ENCODE results near the gene LGALS4.
"Not testable (repeated sequence)": the region's sequence is repeated elsewhere in the genome, so short reads cannot be mapped to it uniquely, and the experiment has no call there.

The LGALS4 gene

GRCh38 chr19:38800577-38801347 lies 12.0 kb downstream of the LGALS4 start:
- no peak for DNase-seq (ENCODE audit: low read depth)
- H3K4me3 ChIP-seq (ENCODE audit: control insufficient read depth, low read depth, low read length), result no peak overlapping the region
- no peak for TF ChIP-seq CTCF (IDR thresholded peaks at IDR 0.05; ENCODE audit: control insufficient read depth, insufficient read depth, low read depth, low read length, missing control alignments)

- TF ChIP-seq CTCF (IDR thresholded peaks at IDR 0.05; ENCODE audit: control insufficient read depth, insufficient read depth, low read depth, low read length, missing control alignments), result no peak
- no peak for DNase-seq (ENCODE audit: low read depth)
- no peak overlapping the region for H3K4me3 ChIP-seq (ENCODE audit: control insufficient read depth, low read depth, low read length)
These were observed 13.6 kb downstream of the LGALS4 start for GRCh38 chr19:38799104-38799503.

GRCh38 chr19:38797781-38798180 lies 15.0 kb downstream of the LGALS4 start:
- not testable (repeated sequence) for H3K4me3 ChIP-seq (ENCODE audit: control insufficient read depth, low read depth, low read length); DNase-seq (ENCODE audit: low read depth)

DNA sequence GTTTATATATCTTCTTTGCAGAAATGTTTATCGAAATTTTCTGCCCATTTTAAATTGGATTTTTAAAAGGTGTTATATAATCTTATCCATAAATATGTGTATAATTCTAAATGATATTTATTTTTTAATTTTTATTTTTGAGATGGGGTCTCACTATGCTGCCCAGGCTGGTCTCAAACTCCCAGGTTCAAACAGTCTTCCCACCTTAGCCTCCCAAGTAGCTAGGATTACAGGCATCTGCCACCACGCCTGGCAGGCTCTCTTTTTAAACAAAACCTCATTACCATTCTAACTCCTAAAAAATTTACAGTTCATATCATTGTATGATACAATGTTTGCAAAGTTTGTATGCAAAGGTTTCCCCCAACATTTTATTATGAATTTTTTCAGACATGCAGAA lies 16.6 kb downstream of the LGALS4 start:
- no peak for TF ChIP-seq CTCF (IDR thresholded peaks at IDR 0.05; ENCODE audit: control insufficient read depth, insufficient read depth, low read depth, low read length, missing control alignments)
- no peak for DNase-seq (ENCODE audit: low read depth)
- H3K4me3 ChIP-seq (ENCODE audit: control insufficient read depth, low read depth, low read length), result no peak overlapping the region

DNA sequence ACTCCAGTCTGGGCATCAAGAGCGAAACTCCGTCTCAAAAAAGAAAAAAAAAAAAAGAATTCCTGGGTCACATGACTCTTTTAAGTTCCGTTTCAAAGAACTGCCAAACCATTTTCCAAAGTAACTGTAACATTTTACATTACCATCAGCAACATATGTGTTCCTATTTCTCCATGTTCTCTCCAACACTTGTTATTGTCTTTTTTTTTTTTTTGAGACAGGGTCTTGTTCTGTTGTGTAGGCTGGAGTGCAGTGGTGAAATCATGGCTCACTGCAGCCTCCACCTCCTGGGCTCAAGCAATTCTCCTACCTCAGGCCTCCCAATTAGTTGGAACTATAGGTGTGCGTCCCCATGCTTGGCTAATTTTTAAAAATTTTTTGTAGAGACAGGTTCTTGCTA lies 17.2 kb downstream of the LGALS4 start:
- TF ChIP-seq CTCF (IDR thresholded peaks at IDR 0.05; ENCODE audit: control insufficient read depth, insufficient read depth, low read depth, low read length, missing control alignments), result no peak
- no peak for DNase-seq (ENCODE audit: low read depth)
- no peak overlapping the region for H3K4me3 ChIP-seq (ENCODE audit: control insufficient read depth, low read depth, low read length)

DNA sequence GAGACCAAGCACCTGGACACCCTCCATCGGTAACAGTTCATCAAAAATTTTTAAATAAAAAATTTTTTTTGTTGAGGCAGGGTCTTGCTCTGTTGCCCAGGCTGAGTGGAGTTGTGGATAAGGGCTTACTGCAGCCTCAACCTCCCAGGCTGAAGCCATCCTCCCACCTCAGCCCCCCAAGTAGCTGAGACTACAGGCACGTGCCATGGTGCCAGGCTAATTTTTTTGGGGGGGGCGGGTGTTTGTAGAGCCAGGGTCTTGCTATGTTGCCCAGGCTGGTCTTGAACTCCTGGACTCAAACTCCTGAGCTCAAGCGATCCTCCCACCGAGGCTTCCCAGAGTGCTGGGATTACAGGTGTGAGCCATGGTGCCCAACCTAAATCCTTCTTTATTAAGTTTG lies 19.1 kb downstream of the LGALS4 start:
- TF ChIP-seq CTCF (IDR thresholded peaks at IDR 0.05; ENCODE audit: control insufficient read depth, insufficient read depth, low read depth, low read length, missing control alignments), result no peak
- DNase-seq (ENCODE audit: low read depth), result no peak
- no peak overlapping the region for H3K4me3 ChIP-seq (ENCODE audit: control insufficient read depth, low read depth, low read length)

- TF ChIP-seq CTCF (IDR thresholded peaks at IDR 0.05; ENCODE audit: control insufficient read depth, insufficient read depth, low read depth, low read length, missing control alignments), result no peak
- H3K4me3 ChIP-seq (ENCODE audit: control insufficient read depth, low read depth, low read length), result no peak overlapping the region
- no peak for DNase-seq (ENCODE audit: low read depth)
These were observed 19.6 kb downstream of the LGALS4 start for GRCh38 chr19:38793177-38793576.
